Esophagus muscularis mucosa (tissue), 4 donors: ENCODE results near the gene CLIC3. TPM values are rescaled to one million over a fixed set of nuclear protein-coding genes. Genes with fewer than 3 reads are reported as not detected.

Experiments used
- DNase-seq: peaks from one replicate; pipeline ENCODE4 v3.0.0-alpha.2; 2017; ENCODE audit errors: extremely low spot score
- H3K27ac ChIP-seq, 4 donors: fragments of 200-600 bp; sonication (generic); replicated peaks in 1 of 4; 1 replicate in 3 of 4; 2 replicates in 1 of 4; pipeline ENCODE4 v1.5.1; 2016 to 2019; ENCODE audit warnings: mild to moderate bottlenecking in 1 of 4
- H3K27me3 ChIP-seq, 4 donors: fragments of 200-600 bp; sonication (generic); one replicate each; pipeline versions ENCODE4 v1.5.1 to v1.6.0; 2016 to 2019
- H3K36me3 ChIP-seq, 4 donors: fragments of 200-600 bp; sonication (generic); one replicate each; pipeline ENCODE4 v1.5.1; 2016 to 2019
- H3K4me1 ChIP-seq, 4 donors: fragments of 200-600 bp; sonication (generic); one replicate each; pipeline ENCODE4 v1.5.1; 2016 to 2019
- H3K4me3 ChIP-seq, 4 donors: fragments of 200-600 bp; sonication (generic); 1 replicate in 2 of 4; 2 replicates in 2 of 4; pipeline ENCODE4 v1.5.1; 2016 to 2019; ENCODE audit warnings: mild to moderate bottlenecking in 4 of 4, moderate library complexity in 1 of 4
- H3K9me3 ChIP-seq, 4 donors: fragments of 200-600 bp; sonication (generic); 1 replicate in 3 of 4; 2 replicates in 1 of 4; pipeline ENCODE4 v1.5.1; 2016 to 2019
- CTCF ChIP-seq, 3 experiments: fragments of 200-600 bp in 2 of 3; fragments of 450-650 bp in 1 of 3; sonication (generic) in 2 of 3; IDR thresholded peaks; one replicate each; pipeline ENCODE4 v1.5.1; 2017 to 2019; ENCODE audit warnings: antibody characterized with exemption in 3 of 3, mild to moderate bottlenecking in 2 of 3, moderate library complexity in 1 of 3
- EP300 ChIP-seq: sonication (generic); formaldehyde crosslinking; IDR thresholded peaks from one replicate; pipeline ENCODE4 v1.6.1; 2017; ENCODE audit warnings: antibody characterized with exemption
- POLR2A ChIP-seq: fragments of 450-650 bp; IDR thresholded peaks from one replicate; pipeline ENCODE4 v1.6.1; 2017; ENCODE audit warnings: antibody characterized with exemption, moderate library complexity, mild to moderate bottlenecking, low read depth
- POLR2AphosphoS5 ChIP-seq, 2 donors: sonication (generic); formaldehyde crosslinking; IDR thresholded peaks; one replicate each; pipeline ENCODE4 v1.6.1; 2017; ENCODE audit warnings: antibody characterized with exemption in 2 of 2
- WGBS: methylation state at CpG from one replicate; pipeline ENCODE4 v1.1.5; 2018; 5-methylcytosine and 5-hydroxymethylcytosine counted together
- intact Hi-C: fragments of 100-400 bp; cut with DNase I; formaldehyde crosslinking; loops from one replicate; pipeline ENCODE4 v1.15.1; 2023
- total RNA-seq, 4 donors: library from RNA; depleted of rRNA; stranded (reverse); fragments of >200 nt; gene quantifications; one replicate each; pipeline versions ENCODE4 v1.1.0 to v1.2.1, GENCODE V29; 2016

Gene CLIC3
- total RNA-seq, 4 donors from 2014 or later, result 1.4 to 2.5 TPM; not detected in 2

- Histone ChIP-seq H3K36me3 (no peaks in the 10 kb centered on the region), H3K4me3 (no peak overlapping the region), H3K4me1 (peaks cover 14 to 34% (median 19%) of the 10 kb centered on the region in 4 donors), H3K9me3 (no peaks in the 10 kb centered on the region), H3K27me3 (peaks cover 0 to 77% (median 17%) of the 10 kb centered on the region in 4 donors), H3K27ac (no peak overlapping the region)
- no peak for DNase-seq
- intact Hi-C loops, result no loop called here
- WGBS, result 41% methylated on average over 13 of the region's 29 CpGs
- TF ChIP-seq CTCF (IDR thresholded peaks at IDR 0.05) (no peak), POLR2A (no peak), EP300 (no peak)
These were observed 11.8 kb downstream of the CLIC3 start for GRCh38 chr9:136984464-136985026.

- Histone ChIP-seq H3K4me3 (no peak overlapping the region), H3K36me3 (no peaks in the 10 kb centered on the region), H3K27ac (no peak overlapping the region), H3K27me3 (peaks cover 0 to 85% (median 17%) of the 10 kb centered on the region in 4 donors), H3K4me1 (peaks cover 17 to 34% (median 23%) of the 10 kb centered on the region in 4 donors), H3K9me3 (no peaks in the 10 kb centered on the region)
- DNase-seq, result no peak
- 86% methylated on average over 11 of the region's 11 CpGs for WGBS
- TF ChIP-seq POLR2AphosphoS5 (IDR thresholded peaks at IDR 0.05), result no peak
- TF ChIP-seq CTCF (IDR thresholded peaks at IDR 0.05), result no peak
- no peak for TF ChIP-seq POLR2A
- no peak for TF ChIP-seq EP300
- intact Hi-C loops, result no loop called here
These were observed 12.6 kb downstream of the CLIC3 start for GRCh38 chr9:136983656-136984314.

- no peak for TF ChIP-seq EP300
- TF ChIP-seq POLR2A, result no peak
- no peak for TF ChIP-seq CTCF (IDR thresholded peaks at IDR 0.05)
- TF ChIP-seq POLR2AphosphoS5 (IDR thresholded peaks at IDR 0.05), result no peak
- WGBS, result 95% methylated on average over 4 of the region's 9 CpGs
- peaks cover 23 to 34% (median 29%) of the 10 kb centered on the region in 4 donors for H3K4me1 ChIP-seq
- no peaks in the 10 kb centered on the region for H3K36me3 ChIP-seq
- no peak overlapping the region for H3K4me3 ChIP-seq
- peaks cover 0 to 86% (median 17%) of the 10 kb centered on the region in 4 donors for H3K27me3 ChIP-seq
- DNase-seq, result no peak
- H3K27ac ChIP-seq, result no peak overlapping the region
- intact Hi-C loops, result no loop called here
- no peaks in the 10 kb centered on the region for H3K9me3 ChIP-seq
These were observed 13.2 kb downstream of the CLIC3 start for GRCh38 chr9:136983167-136983566.

DNA sequence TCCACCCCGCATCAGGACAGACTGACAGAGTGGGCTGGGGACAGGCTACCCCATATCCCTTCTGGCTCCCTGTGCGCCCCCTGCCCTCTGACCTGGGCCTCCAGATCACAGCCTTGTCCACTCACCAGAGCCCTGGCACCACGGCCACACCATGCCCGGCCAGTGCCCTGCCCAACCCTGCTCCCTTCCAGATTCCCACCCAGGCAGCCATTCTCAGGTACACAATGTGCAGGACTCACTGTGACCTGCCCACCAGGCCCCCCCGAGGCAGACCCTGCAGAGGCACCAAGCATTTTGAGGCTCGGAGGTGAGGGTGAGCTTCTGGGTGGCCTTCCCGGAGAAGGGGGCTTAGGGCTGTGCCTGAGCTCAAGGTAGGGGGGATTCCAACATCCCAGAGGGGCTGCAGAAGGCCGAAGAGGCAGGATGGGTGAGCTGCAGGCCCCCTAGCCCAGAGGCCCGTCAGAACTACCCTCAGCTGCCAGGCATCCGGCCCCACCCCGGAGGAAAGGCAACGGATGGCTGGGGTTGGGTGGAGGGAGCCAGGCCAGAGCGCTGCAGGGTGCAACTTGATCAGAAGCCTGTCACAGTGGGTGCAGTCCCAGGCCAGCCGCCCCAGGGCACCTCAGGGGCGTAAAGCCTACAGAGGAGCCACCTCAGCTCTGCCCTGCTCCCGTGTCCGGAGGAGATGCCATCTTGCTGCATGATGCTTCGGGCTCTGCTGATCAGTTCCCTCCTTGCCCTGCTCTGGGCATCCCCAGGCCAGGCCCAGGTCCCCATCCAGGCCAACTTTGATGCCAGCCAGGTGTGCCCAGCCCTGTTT, 13.9 kb downstream of the CLIC3 start, which contains the start of gene LCNL1:
Gene LCNL1 (plus strand): TSS at position 762 of the 820 bp plus-strand sequence. CDS start 594 bp downstream, outside the sequence.
- H3K27ac ChIP-seq, result peak within 1 kb of the TSS in 2 of 4 donors; percentile 28 to 65

More for the DNA sequence above, 13.9 kb downstream of the CLIC3 start, which contains the start of gene LCNL1:
- Histone ChIP-seq H3K4me3 (no peak within 1 kb of the TSS), H3K4me1 (peaks cover 30 to 42% (median 36%) of the 10 kb centered on the region in 4 donors), H3K36me3 (no peaks in the 10 kb centered on the region), H3K9me3 (no peaks in the 10 kb centered on the region), H3K27me3 (peaks cover 0 to 81% (median 17%) of the 10 kb centered on the region in 4 donors)
- no peak for TF ChIP-seq CTCF (IDR thresholded peaks at IDR 0.05)
- TF ChIP-seq POLR2A, result no peak
- no peak for TF ChIP-seq POLR2AphosphoS5 (IDR thresholded peaks at IDR 0.05)
- no peak for TF ChIP-seq EP300
- WGBS, result 93% methylated on average over 10 of the region's 18 CpGs
- intact Hi-C loops, result no loop called here
- no peak for DNase-seq
